ENCODE results near the gene SCAI. TPM values are rescaled to one million over a fixed set of nuclear protein-coding genes. Genes with fewer than 3 reads are reported as not detected.
"Not testable (repeated sequence)": the region's sequence is repeated elsewhere in the genome, so short reads cannot be mapped to it uniquely, and the experiment has no call there.

Gene SCAI
- total RNA-seq (14.5 TPM), polyA plus RNA-seq (ENCODE audit: insufficient read depth in 1 of 8, insufficient read length in 8 of 8, low replicate concordance in 1 of 8) (1 to 10 TPM; 4.6 to 8.6 (median 7.3) TPM)
- long read RNA-seq, donor 1: 0 reads
- long read RNA-seq, donor 2: 0 reads
- long read RNA-seq, donor 3: 0 reads
- long read RNA-seq, donor 4, full-length matches to known transcripts: 1 of 1 reads
- long read RNA-seq, donor 4, partial matches to known transcripts: 0 of 1 reads
- long read RNA-seq, donor 4, other reads (novel, unspliced or antisense): 0 of 1 reads
- long read RNA-seq, donor 5, full-length matches to known transcripts: 1 of 1 reads
- long read RNA-seq, donor 5, partial matches to known transcripts: 0 of 1 reads
- long read RNA-seq, donor 5, other reads (novel, unspliced or antisense): 0 of 1 reads
- long read RNA-seq, donor 6, partial matches to known transcripts: 5 of 6 reads
- long read RNA-seq, donor 6, other reads (novel, unspliced or antisense): 0 of 6 reads
- long read RNA-seq, donor 7: 0 reads
- long read RNA-seq, donor 8: 0 reads
- long read RNA-seq, donor 9, full-length matches to known transcripts: 1 of 1 reads
- long read RNA-seq, donor 9, partial matches to known transcripts: 0 of 1 reads
- long read RNA-seq, donor 9, other reads (novel, unspliced or antisense): 0 of 1 reads
- long read RNA-seq, donor 10, partial matches to known transcripts: 0 of 1 reads
- long read RNA-seq, donor 10, other reads (novel, unspliced or antisense): 0 of 1 reads
- long read RNA-seq, donor 11, full-length matches to known transcripts: 2 of 2 reads
- long read RNA-seq, donor 11, partial matches to known transcripts: 0 of 2 reads
- long read RNA-seq, donor 11, other reads (novel, unspliced or antisense): 0 of 2 reads

DNA sequence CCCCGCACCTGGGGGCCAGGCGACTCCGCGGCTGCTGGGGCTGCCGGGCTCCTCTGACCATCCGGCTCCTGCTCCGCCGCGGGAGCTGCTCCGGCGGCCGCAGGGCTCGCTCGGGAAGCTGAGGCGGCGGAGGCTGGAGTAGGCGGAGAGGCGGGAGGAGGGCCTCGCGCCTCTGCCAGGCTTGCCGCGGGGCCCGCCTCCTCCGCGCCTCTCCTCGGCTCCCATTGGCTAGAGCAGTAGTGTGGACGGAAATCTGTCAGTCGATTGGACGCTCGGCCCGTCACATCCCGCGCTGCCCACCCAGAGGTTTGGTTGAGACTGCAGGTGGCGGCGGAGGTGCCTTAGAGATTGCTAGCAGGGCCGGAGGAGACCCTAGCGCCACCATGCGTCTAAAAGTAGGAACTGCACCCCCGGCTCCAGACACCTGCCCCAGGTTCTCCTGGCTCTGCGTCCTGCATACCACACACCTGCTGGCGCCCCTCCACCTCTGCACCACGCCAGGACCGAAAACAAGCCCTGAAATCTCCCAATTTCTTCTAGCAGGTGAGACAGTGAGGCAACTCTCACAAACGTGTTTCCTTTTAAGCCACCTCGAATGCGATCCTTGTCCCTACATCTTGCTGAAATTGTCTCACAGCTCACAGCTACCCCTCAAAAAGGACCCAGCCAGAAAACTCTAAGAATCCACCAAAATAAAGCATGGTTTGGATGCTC, at the start of gene SCAI:
Gene SCAI (minus strand): TSS at position 152 of the 714 bp plus-strand sequence. CDS start 91 bp downstream, at position 61.
- Histone ChIP-seq H3K27ac (ENCODE audit: low read length) (no peak within 1 kb of the TSS), H3K36me3 (ENCODE audit: control insufficient read depth, insufficient read depth, low read length) (no peaks in the 10 kb centered on the region), H3K4me1 (ENCODE audit: control insufficient read depth, insufficient read depth, low read length) (peaks cover 6% of the 10 kb centered on the region), H3K9me3 (replicated peaks; ENCODE audit: control insufficient read depth, low read depth, low read length) (no peaks in the 10 kb centered on the region), H3K27me3 (ENCODE audit: control insufficient read depth, insufficient read depth, low read length) (no peaks in the 10 kb centered on the region), H3K4me3 (ENCODE audit: low read length) (peak within 1 kb of the TSS; percentile 50)
- WGBS (ENCODE audit: insufficient coverage): 0% methylated on average over 35 of the region's 46 CpGs
- peak; percentile 99 for DNase-seq

DNA sequence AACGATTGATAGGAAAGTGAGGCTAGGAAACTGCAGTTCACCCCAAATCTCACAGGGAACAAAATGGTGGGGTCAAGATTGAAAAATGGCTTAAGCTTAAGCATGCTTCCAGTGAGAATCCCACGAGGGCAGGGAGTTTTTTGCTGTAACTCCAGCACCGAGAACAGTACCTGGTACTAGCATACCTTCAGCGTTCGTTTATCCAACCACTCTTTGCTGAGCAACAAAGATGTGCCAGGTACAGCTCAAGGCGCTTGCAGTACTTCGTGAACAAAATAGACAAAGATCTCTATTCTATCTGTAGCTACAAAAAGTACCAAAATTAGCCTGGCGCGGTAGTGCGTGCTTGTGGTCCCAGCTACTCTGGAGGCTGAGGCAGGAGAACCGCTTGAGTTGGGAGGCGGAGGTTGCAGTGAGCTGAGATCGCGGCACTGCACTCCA, 47.1 kb upstream of the SCAI start:
- peaks cover 17% of the 10 kb centered on the region for H3K4me1 ChIP-seq (ENCODE audit: control insufficient read depth, insufficient read depth, low read length)
- WGBS (ENCODE audit: insufficient coverage): 13% methylated on average over 3 of the region's 14 CpGs

GRCh38 chr9:125189361-125190289, 46.3 kb upstream of the SCAI start, which contains the start of gene PPP6C:
Gene PPP6C (minus strand): TSS chr9:125189803. CDS start chr9:125189718, 85 bp downstream.
- Histone ChIP-seq H3K9me3 (replicated peaks; ENCODE audit: control insufficient read depth, low read depth, low read length) (no peaks in the 10 kb centered on the region), H3K4me1 (ENCODE audit: control insufficient read depth, insufficient read depth, low read length) (peaks cover 17% of the 10 kb centered on the region), H3K4me3 (ENCODE audit: low read length) (peak within 1 kb of the TSS; percentile 93), H3K27ac (ENCODE audit: low read length) (peak within 1 kb of the TSS; percentile 96), H3K27me3 (ENCODE audit: control insufficient read depth, insufficient read depth, low read length) (no peaks in the 10 kb centered on the region), H3K36me3 (ENCODE audit: control insufficient read depth, insufficient read depth, low read length) (no peaks in the 10 kb centered on the region)
- peak; percentile 98 for DNase-seq
- WGBS (ENCODE audit: insufficient coverage): under 1% methylated on average over 71 of the region's 82 CpGs

More for the DNA sequence above, 47.1 kb upstream of the SCAI start:
- Histone ChIP-seq H3K27ac (ENCODE audit: low read length) (peak overlapping the region; percentile 96), H3K27me3 (ENCODE audit: control insufficient read depth, insufficient read depth, low read length) (no peaks in the 10 kb centered on the region), H3K9me3 (replicated peaks; ENCODE audit: control insufficient read depth, low read depth, low read length) (no peaks in the 10 kb centered on the region), H3K36me3 (ENCODE audit: control insufficient read depth, insufficient read depth, low read length) (no peaks in the 10 kb centered on the region), H3K4me3 (ENCODE audit: low read length) (peak overlapping the region; percentile 93)
- no peak for DNase-seq

- H3K4me3 ChIP-seq (ENCODE audit: low read length): peak overlapping the region; percentile 93
- no peaks in the 10 kb centered on the region for H3K27me3 ChIP-seq (ENCODE audit: control insufficient read depth, insufficient read depth, low read length)
- H3K36me3 ChIP-seq (ENCODE audit: control insufficient read depth, insufficient read depth, low read length): peaks cover under 1% of the 10 kb centered on the region
- H3K9me3 ChIP-seq (replicated peaks; ENCODE audit: control insufficient read depth, low read depth, low read length): no peaks in the 10 kb centered on the region
- no peak for DNase-seq
- peaks cover 17% of the 10 kb centered on the region for H3K4me1 ChIP-seq (ENCODE audit: control insufficient read depth, insufficient read depth, low read length)
- H3K27ac ChIP-seq (ENCODE audit: low read length): peak overlapping the region; percentile 96
- WGBS (ENCODE audit: insufficient coverage): 0% methylated on average over 23 of the region's 26 CpGs
These were observed 45.7 kb upstream of the SCAI start for GRCh38 chr9:125189011-125189360.

DNA sequence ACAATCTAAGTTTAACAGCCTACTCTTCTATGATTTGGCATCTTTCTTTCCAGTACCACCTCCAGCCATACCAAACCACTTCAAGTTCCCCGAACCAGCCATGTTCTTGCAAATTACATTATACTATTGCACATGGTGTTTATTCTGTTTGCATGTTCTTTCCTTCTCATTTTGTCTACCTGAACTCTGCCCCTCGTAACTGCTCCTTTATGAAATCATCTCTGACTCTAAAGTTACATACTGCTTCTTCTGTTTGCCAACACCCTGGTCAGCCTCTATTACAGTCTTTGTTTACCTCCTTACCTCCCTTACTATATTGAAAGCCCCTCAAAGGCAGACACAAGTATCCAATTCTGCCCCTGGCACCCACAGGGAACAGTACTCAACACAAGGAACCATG, 40.2 kb upstream of the SCAI start:
- Histone ChIP-seq H3K27ac (ENCODE audit: low read length) (no peak overlapping the region), H3K4me1 (ENCODE audit: control insufficient read depth, insufficient read depth, low read length) (peaks cover 8% of the 10 kb centered on the region), H3K4me3 (ENCODE audit: low read length) (no peak overlapping the region), H3K9me3 (replicated peaks; ENCODE audit: control insufficient read depth, low read depth, low read length) (no peaks in the 10 kb centered on the region), H3K36me3 (ENCODE audit: control insufficient read depth, insufficient read depth, low read length) (peaks cover 8% of the 10 kb centered on the region), H3K27me3 (ENCODE audit: control insufficient read depth, insufficient read depth, low read length) (no peaks in the 10 kb centered on the region)
- WGBS (ENCODE audit: insufficient coverage): 100% methylated on average over 1 of the region's 2 CpGs
- DNase-seq: no peak

DNA sequence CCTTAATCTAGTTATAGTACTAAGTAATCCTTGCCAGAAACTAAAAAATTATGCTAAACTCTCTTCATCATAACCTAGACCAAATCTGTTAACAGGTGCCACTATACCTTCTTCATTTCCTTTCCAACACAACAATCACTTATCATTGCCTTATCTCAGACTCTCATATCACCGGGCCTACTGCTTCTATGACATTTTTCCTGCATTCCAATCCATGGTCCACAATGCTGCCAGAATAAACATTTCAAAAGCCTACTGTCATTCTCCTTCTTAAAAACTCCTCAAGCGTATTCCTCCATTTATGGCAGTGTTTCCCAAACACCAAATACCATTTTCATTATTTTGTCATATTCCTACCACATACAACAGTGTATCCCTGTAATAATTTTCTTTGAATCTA, 39.7 kb upstream of the SCAI start:
- Histone ChIP-seq H3K27me3 (ENCODE audit: control insufficient read depth, insufficient read depth, low read length) (no peaks in the 10 kb centered on the region), H3K36me3 (ENCODE audit: control insufficient read depth, insufficient read depth, low read length) (peaks cover 8% of the 10 kb centered on the region), H3K9me3 (replicated peaks; ENCODE audit: control insufficient read depth, low read depth, low read length) (no peaks in the 10 kb centered on the region), H3K4me3 (ENCODE audit: low read length) (no peak overlapping the region), H3K27ac (ENCODE audit: low read length) (no peak overlapping the region), H3K4me1 (ENCODE audit: control insufficient read depth, insufficient read depth, low read length) (peaks cover 4% of the 10 kb centered on the region)
- DNase-seq: no peak
- 89% methylated on average over 1 of the region's 2 CpGs for WGBS (ENCODE audit: insufficient coverage)

DNA sequence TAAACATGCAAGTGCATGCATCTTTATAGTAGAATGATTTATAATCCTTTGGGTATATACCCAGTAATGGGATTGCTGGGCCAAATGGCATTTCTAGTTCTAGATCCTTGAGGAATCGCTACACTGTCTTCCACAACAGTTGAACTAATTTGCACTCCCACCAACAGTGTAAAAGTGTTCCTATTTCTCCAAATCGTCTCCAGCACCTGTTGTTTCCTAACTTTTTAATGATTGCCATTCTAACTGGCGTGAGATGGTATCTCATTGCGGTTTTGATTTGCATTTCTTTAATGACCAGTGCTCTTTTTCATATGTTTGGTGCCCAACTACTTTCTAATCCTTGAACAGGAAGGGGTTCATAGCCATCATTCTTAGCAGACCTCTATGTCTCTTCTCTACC, 38.4 kb upstream of the SCAI start:
- not testable (repeated sequence) for H3K27ac ChIP-seq (ENCODE audit: low read length); H3K4me1 ChIP-seq (ENCODE audit: control insufficient read depth, insufficient read depth, low read length); H3K9me3 ChIP-seq (replicated peaks; ENCODE audit: control insufficient read depth, low read depth, low read length); H3K27me3 ChIP-seq (ENCODE audit: control insufficient read depth, insufficient read depth, low read length); H3K36me3 ChIP-seq (ENCODE audit: control insufficient read depth, insufficient read depth, low read length); DNase-seq; H3K4me3 ChIP-seq (ENCODE audit: low read length)
- 100% methylated on average over 3 of the region's 4 CpGs for WGBS (ENCODE audit: insufficient coverage)

DNA sequence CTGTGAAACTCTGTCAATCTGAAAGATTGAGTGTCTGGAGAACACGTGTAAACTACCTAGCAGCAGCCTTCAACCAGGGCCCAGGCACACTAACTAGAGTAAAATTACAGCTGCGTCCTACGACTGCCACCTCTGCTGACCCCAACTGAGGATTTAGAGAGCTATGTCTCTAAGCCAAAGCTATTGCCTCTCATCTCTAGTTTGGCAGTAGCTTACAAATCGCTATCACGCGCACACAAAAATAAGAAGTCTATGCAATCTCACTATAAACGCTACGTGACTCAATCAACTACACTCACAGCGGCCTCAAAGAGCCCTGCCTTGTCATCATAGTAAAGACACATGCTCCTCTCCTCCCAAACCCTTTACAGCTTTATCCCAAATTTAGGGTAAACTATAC, 37.5 kb upstream of the SCAI start:
- Histone ChIP-seq H3K27ac (ENCODE audit: low read length) (no peak overlapping the region), H3K4me1 (ENCODE audit: control insufficient read depth, insufficient read depth, low read length) (peaks cover 3% of the 10 kb centered on the region), H3K27me3 (ENCODE audit: control insufficient read depth, insufficient read depth, low read length) (no peaks in the 10 kb centered on the region), H3K9me3 (replicated peaks; ENCODE audit: control insufficient read depth, low read depth, low read length) (no peaks in the 10 kb centered on the region), H3K36me3 (ENCODE audit: control insufficient read depth, insufficient read depth, low read length) (peaks cover 8% of the 10 kb centered on the region), H3K4me3 (ENCODE audit: low read length) (no peak overlapping the region)
- WGBS (ENCODE audit: insufficient coverage): 84% methylated on average over 9 of the region's 9 CpGs
- no peak for DNase-seq

DNA sequence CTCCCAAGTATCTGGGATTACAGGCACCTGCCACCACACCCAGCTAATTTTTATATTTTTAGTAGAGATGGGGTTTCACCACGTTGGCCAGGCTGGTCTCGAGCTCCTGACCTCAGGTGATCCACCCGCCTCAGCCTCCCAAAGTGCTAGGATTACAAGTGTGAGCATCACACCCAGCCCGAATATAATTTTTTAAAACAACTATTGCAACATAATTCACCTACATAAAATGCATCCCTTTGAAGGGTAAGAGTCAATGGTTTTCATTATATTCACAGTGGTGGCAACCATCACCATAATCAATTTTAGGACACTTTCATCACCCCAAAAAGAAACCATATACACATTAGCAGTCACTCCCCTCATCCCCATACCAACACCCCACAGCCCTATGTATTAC, 36.4 kb upstream of the SCAI start:
- H3K36me3 ChIP-seq (ENCODE audit: control insufficient read depth, insufficient read depth, low read length): peaks cover 10% of the 10 kb centered on the region
- not testable (repeated sequence) for H3K4me3 ChIP-seq (ENCODE audit: low read length); DNase-seq; H3K27ac ChIP-seq (ENCODE audit: low read length); H3K27me3 ChIP-seq (ENCODE audit: control insufficient read depth, insufficient read depth, low read length); H3K9me3 ChIP-seq (replicated peaks; ENCODE audit: control insufficient read depth, low read depth, low read length); H3K4me1 ChIP-seq (ENCODE audit: control insufficient read depth, insufficient read depth, low read length)
- WGBS (ENCODE audit: insufficient coverage): no CpG with 5 or more reads among the region's 4 CpGs

All from muscle of leg (tissue), 16 donors.